Spleen (tissue), 7 donors: ENCODE results near the gene LGALS7.

Source experiments
- POLR2AphosphoS5 ChIP-seq, 3 donors: sonication (generic); formaldehyde crosslinking; IDR thresholded peaks; one replicate each; pipeline ENCODE4 v1.5.1; 2017; ENCODE audit warnings: antibody characterized with exemption in 3 of 3
- TF ChIP-seq, protein P1 (sequence below), 11 experiments: fragments of 200-600 bp in 7 of 11; fragments of 450-650 bp in 4 of 11; sonication (generic) in 4 of 11; IDR thresholded peaks in 8 of 11; conservative IDR thresholded peaks in 3 of 11; 1 replicate in 7 of 11; 2 replicates in 4 of 11; pipeline versions ENCODE4 v1.4.0 to v1.8.0; 2016 to 2021; ENCODE audit warnings: antibody characterized with exemption in 11 of 11, inconsistent platforms in 4 of 11, mild to moderate bottlenecking in 1 of 11
- donor health status: DM: no; HTN: no; CAD: no; lungs with moderate emphysema.
- donor health status: DM: no; HTN: no; CAD: no.
- donor health status: DM: no; HTN: no; CAD: no.

DNA sequence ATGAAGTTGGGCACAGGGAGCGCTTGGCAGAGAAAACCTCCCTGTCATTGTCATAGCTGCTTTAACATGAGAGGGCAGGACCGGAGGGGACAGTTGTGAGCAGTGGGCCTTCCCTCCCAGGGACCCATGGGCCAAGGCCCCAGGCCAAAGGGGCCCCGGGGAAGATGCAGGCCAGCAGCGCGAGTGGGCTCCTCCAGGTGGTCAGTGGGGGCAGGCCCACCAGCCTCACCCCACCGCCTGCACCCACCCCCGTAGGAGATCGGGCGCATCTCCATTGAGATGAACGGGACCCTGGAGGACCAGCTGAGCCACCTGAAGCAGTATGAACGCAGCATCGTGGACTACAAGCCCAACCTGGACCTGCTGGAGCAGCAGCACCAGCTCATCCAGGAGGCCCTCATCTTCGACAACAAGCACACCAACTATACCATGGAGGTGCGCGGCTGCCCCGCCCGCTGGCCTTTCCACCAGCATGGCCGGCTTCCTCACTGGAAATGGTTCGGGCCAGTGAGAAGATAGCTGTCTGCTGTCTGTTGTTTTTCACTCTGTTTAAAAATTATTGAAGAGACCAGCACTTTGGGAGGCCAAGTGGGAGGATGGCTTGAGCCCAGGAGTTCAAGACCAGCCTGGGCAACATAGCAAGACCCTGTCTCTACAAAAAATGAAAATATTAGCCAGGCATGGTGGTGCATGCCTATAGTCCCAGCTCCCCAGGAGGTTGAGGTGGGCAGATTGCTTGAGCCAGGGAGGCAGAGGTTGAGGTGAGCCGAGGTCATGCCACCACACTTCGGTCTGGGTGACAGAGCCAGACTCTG lies 47.6 kb downstream of the LGALS7 start:
- TF ChIP-seq POLR2AphosphoS5 (IDR thresholded peaks at IDR 0.05) = peak in 2 of 3 donors; percentile 13 to 62
- TF ChIP-seq, protein P1, sequence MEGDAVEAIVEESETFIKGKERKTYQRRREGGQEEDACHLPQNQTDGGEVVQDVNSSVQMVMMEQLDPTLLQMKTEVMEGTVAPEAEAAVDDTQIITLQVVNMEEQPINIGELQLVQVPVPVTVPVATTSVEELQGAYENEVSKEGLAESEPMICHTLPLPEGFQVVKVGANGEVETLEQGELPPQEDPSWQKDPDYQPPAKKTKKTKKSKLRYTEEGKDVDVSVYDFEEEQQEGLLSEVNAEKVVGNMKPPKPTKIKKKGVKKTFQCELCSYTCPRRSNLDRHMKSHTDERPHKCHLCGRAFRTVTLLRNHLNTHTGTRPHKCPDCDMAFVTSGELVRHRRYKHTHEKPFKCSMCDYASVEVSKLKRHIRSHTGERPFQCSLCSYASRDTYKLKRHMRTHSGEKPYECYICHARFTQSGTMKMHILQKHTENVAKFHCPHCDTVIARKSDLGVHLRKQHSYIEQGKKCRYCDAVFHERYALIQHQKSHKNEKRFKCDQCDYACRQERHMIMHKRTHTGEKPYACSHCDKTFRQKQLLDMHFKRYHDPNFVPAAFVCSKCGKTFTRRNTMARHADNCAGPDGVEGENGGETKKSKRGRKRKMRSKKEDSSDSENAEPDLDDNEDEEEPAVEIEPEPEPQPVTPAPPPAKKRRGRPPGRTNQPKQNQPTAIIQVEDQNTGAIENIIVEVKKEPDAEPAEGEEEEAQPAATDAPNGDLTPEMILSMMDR (IDR thresholded peaks at IDR 0.05 in 8 of 11, conservative IDR thresholded peaks at IDR 0.05 in 3 of 11) = no peak
